Measurements from ENCODE around the gene NPAS3. TPM values are rescaled to one million over a fixed set of nuclear protein-coding genes. Genes with fewer than 3 reads are reported as not detected.

Gene NPAS3
- total RNA-seq, 6 donors from 2014 or later = 0.30 to 0.77 (median 0.59) TPM; not detected in 2

DNA sequence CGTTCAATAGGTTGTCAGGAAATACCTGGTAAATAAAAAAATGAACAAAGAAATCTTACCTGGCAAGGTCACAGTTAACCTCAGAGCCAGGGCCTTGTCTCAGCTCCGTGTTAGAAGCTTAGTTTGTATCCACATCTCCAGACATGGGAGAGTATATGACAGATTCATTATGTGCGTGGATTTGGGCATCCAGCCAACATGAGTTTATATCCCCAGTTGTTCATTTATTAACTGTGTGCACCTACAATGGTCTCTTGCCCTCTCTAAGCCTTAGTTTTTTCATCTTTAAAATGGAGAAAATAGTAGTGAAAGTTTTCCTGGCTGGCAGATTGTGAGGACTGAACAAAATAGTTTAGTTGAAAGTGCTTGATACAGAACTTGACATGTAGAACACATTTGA is 437.8 kb downstream of the NPAS3 start:
- no peak for ATAC-seq (ENCODE audit: low FRiP score in 2 of 2)
- Histone ChIP-seq H3K4me3 (no peak overlapping the region), H3K4me1 (no peaks in the 10 kb centered on the region), H3K27ac (no peak overlapping the region), H3K27me3 (no peaks in the 10 kb centered on the region), H3K9me3 (no peaks in the 10 kb centered on the region), H3K36me3 (no peaks in the 10 kb centered on the region)
- no peak for DNase-seq
- TF ChIP-seq, protein P1, sequence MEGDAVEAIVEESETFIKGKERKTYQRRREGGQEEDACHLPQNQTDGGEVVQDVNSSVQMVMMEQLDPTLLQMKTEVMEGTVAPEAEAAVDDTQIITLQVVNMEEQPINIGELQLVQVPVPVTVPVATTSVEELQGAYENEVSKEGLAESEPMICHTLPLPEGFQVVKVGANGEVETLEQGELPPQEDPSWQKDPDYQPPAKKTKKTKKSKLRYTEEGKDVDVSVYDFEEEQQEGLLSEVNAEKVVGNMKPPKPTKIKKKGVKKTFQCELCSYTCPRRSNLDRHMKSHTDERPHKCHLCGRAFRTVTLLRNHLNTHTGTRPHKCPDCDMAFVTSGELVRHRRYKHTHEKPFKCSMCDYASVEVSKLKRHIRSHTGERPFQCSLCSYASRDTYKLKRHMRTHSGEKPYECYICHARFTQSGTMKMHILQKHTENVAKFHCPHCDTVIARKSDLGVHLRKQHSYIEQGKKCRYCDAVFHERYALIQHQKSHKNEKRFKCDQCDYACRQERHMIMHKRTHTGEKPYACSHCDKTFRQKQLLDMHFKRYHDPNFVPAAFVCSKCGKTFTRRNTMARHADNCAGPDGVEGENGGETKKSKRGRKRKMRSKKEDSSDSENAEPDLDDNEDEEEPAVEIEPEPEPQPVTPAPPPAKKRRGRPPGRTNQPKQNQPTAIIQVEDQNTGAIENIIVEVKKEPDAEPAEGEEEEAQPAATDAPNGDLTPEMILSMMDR (IDR thresholded peaks at IDR 0.05) = no peak
- TF ChIP-seq EP300 (IDR thresholded peaks at IDR 0.05) (no peak), POLR2A (IDR thresholded peaks at IDR 0.05) (no peak), POLR2AphosphoS5 (IDR thresholded peaks at IDR 0.05) (no peak)
- WGBS, 2 donors = 43 to 52% methylated on average over 3 of the region's 3 CpGs

DNA sequence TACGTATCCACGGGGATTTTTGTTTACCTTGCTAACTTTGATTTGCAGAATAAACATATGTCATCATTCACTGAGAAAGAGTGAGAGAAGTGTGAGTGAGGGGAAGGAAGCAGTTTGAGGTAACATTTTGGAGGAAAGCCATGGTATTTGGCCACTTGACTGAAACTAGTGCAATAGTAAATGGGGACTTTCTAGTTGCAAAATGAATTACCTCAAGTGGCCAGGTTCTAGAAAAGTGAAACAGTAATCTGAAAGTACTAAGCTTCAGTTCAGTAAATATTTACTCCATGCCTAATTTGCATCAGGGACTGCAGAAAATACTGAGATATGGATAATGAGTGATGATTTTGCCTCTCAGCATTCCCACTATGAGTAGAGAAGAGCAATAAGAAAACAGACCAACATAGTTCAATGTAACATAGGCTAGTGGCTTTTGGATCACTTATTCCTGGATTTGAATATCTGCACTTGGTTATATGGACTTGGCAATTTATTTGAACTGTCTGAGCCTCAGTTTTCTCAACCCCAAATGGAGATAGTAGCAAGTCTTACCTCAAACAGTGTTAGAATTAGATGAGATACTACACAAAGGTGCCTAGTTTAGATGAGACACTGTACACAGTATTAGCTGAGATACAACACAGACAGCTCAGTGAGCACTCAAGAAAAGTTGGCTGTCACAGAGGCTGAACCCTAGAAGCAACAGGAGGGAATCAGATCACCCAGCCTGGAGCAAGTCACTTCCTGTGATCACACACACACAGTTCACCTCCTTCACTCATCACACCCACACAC is 439.1 kb downstream of the NPAS3 start:
- 31 to 40% methylated on average over 2 of the region's 2 CpGs for WGBS, 2 donors
- Histone ChIP-seq H3K27ac (no peak overlapping the region), H3K4me3 (no peak overlapping the region), H3K9me3 (no peaks in the 10 kb centered on the region), H3K4me1 (no peaks in the 10 kb centered on the region), H3K27me3 (no peaks in the 10 kb centered on the region), H3K36me3 (no peaks in the 10 kb centered on the region)
- peak in 1 of 4 donors; percentile 75 for TF ChIP-seq EP300 (IDR thresholded peaks at IDR 0.05)
- no peak for TF ChIP-seq POLR2AphosphoS5 (IDR thresholded peaks at IDR 0.05)
- DNase-seq (no peak), ATAC-seq (ENCODE audit: low FRiP score in 2 of 2) (peak in 1 of 2 donors; percentile 45)

DNA sequence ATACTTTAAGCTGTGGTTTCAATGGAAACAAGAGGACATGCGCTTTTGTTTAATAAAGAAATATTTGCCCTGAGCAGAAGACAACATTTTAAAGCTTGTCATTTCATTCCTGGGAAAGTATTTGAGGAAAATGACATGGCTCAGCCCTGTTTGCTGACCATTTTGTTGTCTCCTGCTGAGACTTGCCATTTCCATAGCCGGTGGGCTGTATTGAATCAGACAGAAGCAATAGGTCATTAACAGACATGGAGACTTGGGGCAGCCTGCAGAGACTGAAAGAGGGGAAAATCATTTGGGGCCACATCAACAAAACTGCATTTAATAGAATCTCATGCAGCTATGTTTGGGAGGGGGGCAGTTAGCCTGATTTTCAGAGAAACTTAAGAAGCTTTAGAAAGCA is 443.0 kb downstream of the NPAS3 start:
- no peak for ATAC-seq (ENCODE audit: low FRiP score in 2 of 2)
- H3K27ac ChIP-seq = no peak overlapping the region
- no peaks in the 10 kb centered on the region for H3K27me3 ChIP-seq
- H3K36me3 ChIP-seq = no peaks in the 10 kb centered on the region
- no peak overlapping the region for H3K4me3 ChIP-seq
- DNase-seq = no peak
- H3K4me1 ChIP-seq = no peaks in the 10 kb centered on the region
- H3K9me3 ChIP-seq = no peaks in the 10 kb centered on the region
- WGBS, 2 donors = 59 to 60% methylated on average over 2 of the region's 2 CpGs
- TF ChIP-seq POLR2A (IDR thresholded peaks at IDR 0.05) = no peak
- TF ChIP-seq EP300 (IDR thresholded peaks at IDR 0.05) = no peak
- TF ChIP-seq POLR2AphosphoS5 (IDR thresholded peaks at IDR 0.05) = no peak
- TF ChIP-seq, protein P1 (IDR thresholded peaks at IDR 0.05) = no peak

DNA sequence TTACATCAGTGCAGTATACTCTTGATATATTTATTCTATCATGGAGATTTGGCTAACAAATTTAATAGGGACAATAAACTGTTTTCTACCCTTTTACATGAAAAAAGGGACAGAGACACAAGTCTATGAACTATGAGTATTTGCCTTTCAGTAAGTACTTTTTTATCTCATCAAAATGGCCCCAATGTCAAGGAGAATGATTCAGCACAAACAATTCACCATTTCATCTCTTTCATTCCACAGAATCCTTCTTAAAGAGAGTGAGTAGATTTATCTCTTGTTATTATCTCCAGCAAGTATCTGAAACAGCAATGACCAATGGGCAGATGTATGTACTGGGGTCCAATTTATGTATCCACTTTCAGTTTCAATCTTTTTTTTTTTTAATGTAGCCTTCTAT is 447.5 kb downstream of the NPAS3 start:
- Histone ChIP-seq H3K27me3 (no peaks in the 10 kb centered on the region), H3K9me3 (no peaks in the 10 kb centered on the region), H3K36me3 (no peaks in the 10 kb centered on the region), H3K27ac (no peak overlapping the region), H3K4me1 (no peaks in the 10 kb centered on the region), H3K4me3 (no peak overlapping the region)
- DNase-seq = no peak
- no peak for TF ChIP-seq POLR2A (IDR thresholded peaks at IDR 0.05)
- TF ChIP-seq EP300 (IDR thresholded peaks at IDR 0.05) = no peak
- no peak for TF ChIP-seq POLR2AphosphoS5 (IDR thresholded peaks at IDR 0.05)
- TF ChIP-seq, protein P1 (IDR thresholded peaks at IDR 0.05) = no peak
- ATAC-seq (ENCODE audit: low FRiP score in 2 of 2) = no peak

DNA sequence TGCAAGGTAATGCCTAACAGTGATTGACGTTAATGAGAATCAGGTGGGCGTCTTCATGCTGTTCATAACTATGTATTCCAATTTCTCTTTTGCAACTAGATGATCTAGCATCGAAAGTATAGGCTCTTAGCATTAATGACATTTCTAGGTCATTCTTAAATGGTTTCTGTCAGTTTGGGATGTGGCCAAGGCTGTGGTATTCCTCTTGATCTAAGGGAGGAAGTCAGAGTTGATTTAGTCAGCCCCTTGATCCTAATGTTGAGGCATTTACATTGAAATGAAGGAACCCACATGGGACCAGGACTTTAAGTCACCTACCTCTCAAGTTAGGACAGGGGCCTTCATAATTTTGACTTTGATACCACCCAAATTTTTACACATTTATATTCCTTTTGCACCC is 448.1 kb downstream of the NPAS3 start:
- H3K9me3 ChIP-seq = no peaks in the 10 kb centered on the region
- 73 to 89% methylated on average over 3 of the region's 3 CpGs for WGBS, 2 donors
- ATAC-seq (ENCODE audit: low FRiP score in 2 of 2) (no peak), DNase-seq (no peak)
- no peak overlapping the region for H3K27ac ChIP-seq
- no peaks in the 10 kb centered on the region for H3K4me1 ChIP-seq
- H3K27me3 ChIP-seq = no peaks in the 10 kb centered on the region
- H3K36me3 ChIP-seq = no peaks in the 10 kb centered on the region
- no peak overlapping the region for H3K4me3 ChIP-seq
- TF ChIP-seq POLR2A (IDR thresholded peaks at IDR 0.05) (no peak), EP300 (IDR thresholded peaks at IDR 0.05) (no peak), POLR2AphosphoS5 (IDR thresholded peaks at IDR 0.05) (no peak)
- TF ChIP-seq, protein P1 (IDR thresholded peaks at IDR 0.05) = no peak
